Mesenchymal stem cell (in vitro differentiated cells and primary cell): ENCODE data around the gene ENOSF1.
A peak's percentile ranks its signal among the peaks of the same experiment; 100 is the strongest.

Experiments used
- DNase-seq: peaks from one replicate; pipeline ENCODE4 v3.0.0-alpha.2; 2013
- H2AFZ ChIP-seq: one replicate; pipeline ENCODE4 v1.6.1; 2013; ENCODE audit warnings: low read depth, mild to moderate bottlenecking, control low read depth, inconsistent platforms, low read length, moderate library complexity
- H2AK5ac ChIP-seq: 2 replicates; pipeline ENCODE4 v1.6.1; 2013; ENCODE audit warnings: low read length, moderate library complexity, mild to moderate bottlenecking, inconsistent platforms; ENCODE audit not compliant: severe bottlenecking
- H2BK120ac ChIP-seq: one replicate; pipeline ENCODE4 v1.6.1; 2013; ENCODE audit warnings: low read depth, mild to moderate bottlenecking, inconsistent platforms, low read length, moderate library complexity
- H2BK12ac ChIP-seq, 2 experiments: one replicate each; pipeline ENCODE4 v1.6.1; 2013; ENCODE audit warnings: inconsistent platforms in 2 of 2, low read length in 2 of 2, mild to moderate bottlenecking in 2 of 2, moderate library complexity in 2 of 2, control low read depth in 1 of 2
- H2BK15ac ChIP-seq: one replicate; pipeline ENCODE4 v1.6.1; 2013; ENCODE audit warnings: mild to moderate bottlenecking, low read depth, inconsistent platforms; ENCODE audit not compliant: poor library complexity, severe bottlenecking
- H2BK5ac ChIP-seq: 2 replicates; pipeline ENCODE4 v1.6.1; 2013; ENCODE audit warnings: low read depth, mild to moderate bottlenecking, low read length, control low read depth, inconsistent platforms; ENCODE audit not compliant: poor library complexity, severe bottlenecking
- H3K14ac ChIP-seq, 2 experiments: one replicate each; pipeline ENCODE4 v1.6.1; 2013; ENCODE audit warnings: inconsistent platforms in 2 of 2, low read length in 2 of 2, control low read depth in 1 of 2, mild to moderate bottlenecking in 1 of 2, moderate library complexity in 1 of 2
- H3K18ac ChIP-seq, 2 experiments: one replicate each; pipeline ENCODE4 v1.6.1; 2013; ENCODE audit warnings: inconsistent platforms in 2 of 2, low read length in 2 of 2, control low read depth in 1 of 2, low read depth in 1 of 2, mild to moderate bottlenecking in 1 of 2
- H3K23ac ChIP-seq, 2 experiments: one replicate each; pipeline ENCODE4 v1.6.1; 2013; ENCODE audit warnings: inconsistent platforms in 2 of 2, low read length in 2 of 2, mild to moderate bottlenecking in 2 of 2, moderate library complexity in 2 of 2, control low read depth in 1 of 2
- H3K27ac ChIP-seq: 2 replicates; pipeline ENCODE4 v1.5.1; 2013; ENCODE audit warnings: mild to moderate bottlenecking, moderate library complexity, low read length, control low read depth, inconsistent platforms; ENCODE audit not compliant: poor library complexity, severe bottlenecking
- H3K27me3 ChIP-seq, 2 experiments: 2 replicates each; pipeline versions ENCODE4 v1.6.1 to v1.7.0; 2013; ENCODE audit warnings: low read length in 2 of 2, mild to moderate bottlenecking in 2 of 2, moderate library complexity in 2 of 2, control low read depth in 1 of 2, inconsistent platforms in 1 of 2; ENCODE audit not compliant: control insufficient read depth in 1 of 2, insufficient read depth in 1 of 2
- H3K36me3 ChIP-seq, 2 experiments: 2 replicates each; pipeline versions ENCODE4 v1.6.1 to v1.7.0; 2013; ENCODE audit warnings: low read length in 2 of 2, control low read depth in 1 of 2, inconsistent platforms in 1 of 2, low read depth in 1 of 2, mild to moderate bottlenecking in 1 of 2; ENCODE audit not compliant: insufficient read depth in 2 of 2, control insufficient read depth in 1 of 2
- H3K4ac ChIP-seq, 2 experiments: one replicate each; pipeline ENCODE4 v1.6.1; 2013; ENCODE audit warnings: inconsistent platforms in 2 of 2, low read length in 2 of 2, mild to moderate bottlenecking in 2 of 2, moderate library complexity in 2 of 2, control low read depth in 1 of 2, low read depth in 1 of 2
- H3K4me1 ChIP-seq: 2 replicates; pipeline ENCODE4 v1.6.1; 2013; ENCODE audit warnings: low read depth, low read length, control low read depth; ENCODE audit not compliant: control insufficient read depth, insufficient read depth
- H3K4me2 ChIP-seq: 2 replicates; pipeline ENCODE4 v1.6.1; 2013; ENCODE audit warnings: low read length, mild to moderate bottlenecking, inconsistent platforms; ENCODE audit not compliant: poor library complexity, severe bottlenecking
- H3K4me3 ChIP-seq, 2 experiments: 2 replicates each; pipeline versions ENCODE4 v1.5.1 to v1.7.0; 2013; ENCODE audit warnings: low read length in 2 of 2, mild to moderate bottlenecking in 2 of 2, control low read depth in 1 of 2, low read depth in 1 of 2; ENCODE audit not compliant: insufficient read depth in 1 of 2
- H3K79me1 ChIP-seq: replicated peaks from 2 replicates; pipeline ENCODE4 v1.6.1; 2013; ENCODE audit warnings: mild to moderate bottlenecking, control low read depth, low read length, inconsistent platforms; ENCODE audit not compliant: poor library complexity, severe bottlenecking
- H3K9ac ChIP-seq: 2 replicates; pipeline ENCODE4 v1.7.0; 2013; ENCODE audit warnings: mild to moderate bottlenecking, low read length, moderate library complexity
- H3K9me3 ChIP-seq: 2 replicates; pipeline ENCODE4 v1.7.0; 2013; ENCODE audit warnings: mild to moderate bottlenecking, low read length; ENCODE audit not compliant: control insufficient read depth
- H4K8ac ChIP-seq: one replicate; pipeline ENCODE4 v1.6.1; 2013; ENCODE audit warnings: inconsistent platforms, mild to moderate bottlenecking, low read length, moderate library complexity
- H4K91ac ChIP-seq: one replicate; pipeline ENCODE4 v1.6.1; 2013; ENCODE audit warnings: mild to moderate bottlenecking, low read length, inconsistent platforms
- WGBS: methylation state at CpG from one replicate; pipeline ENCODE4 v1.1.7; 2013; ENCODE audit warnings: mixed read lengths; 5-methylcytosine and 5-hydroxymethylcytosine counted together

Gene ENOSF1

DNA sequence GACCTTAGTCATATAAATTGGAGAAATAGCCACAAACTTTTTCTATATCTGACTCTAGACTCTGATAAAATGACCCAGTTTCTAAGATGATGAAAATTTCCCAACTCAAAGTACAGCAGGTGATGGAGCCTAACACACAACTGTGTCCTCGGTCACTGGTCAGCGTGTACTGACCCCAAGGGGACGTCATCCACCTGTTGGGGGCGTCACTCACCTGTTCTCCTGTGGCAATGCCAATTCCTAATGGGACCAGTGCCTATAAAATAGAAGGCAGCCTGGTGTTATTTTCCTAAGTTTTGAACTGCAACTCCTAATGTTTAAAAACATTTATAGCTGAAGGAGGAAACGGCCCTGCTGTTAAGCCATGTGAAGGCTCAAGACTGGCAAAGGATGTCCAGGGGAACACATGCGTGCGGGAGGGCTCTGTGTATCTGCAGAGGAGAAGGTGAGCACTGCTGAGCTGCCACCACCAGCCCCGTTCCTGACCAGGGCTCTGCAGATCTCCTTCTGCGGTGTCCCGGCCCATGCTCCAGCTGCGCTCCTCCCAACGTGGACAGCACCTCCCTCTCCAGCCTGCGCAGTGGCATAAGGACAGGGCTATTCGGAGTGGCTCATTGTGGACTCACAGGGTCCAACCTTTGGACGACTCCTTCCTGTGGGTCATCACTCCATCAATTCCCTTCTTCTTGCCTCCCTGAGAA lies 33.8 kb downstream of the ENOSF1 start:
- 93% methylated on average over 15 of the region's 15 CpGs for WGBS
- DNase-seq: no peak

DNA sequence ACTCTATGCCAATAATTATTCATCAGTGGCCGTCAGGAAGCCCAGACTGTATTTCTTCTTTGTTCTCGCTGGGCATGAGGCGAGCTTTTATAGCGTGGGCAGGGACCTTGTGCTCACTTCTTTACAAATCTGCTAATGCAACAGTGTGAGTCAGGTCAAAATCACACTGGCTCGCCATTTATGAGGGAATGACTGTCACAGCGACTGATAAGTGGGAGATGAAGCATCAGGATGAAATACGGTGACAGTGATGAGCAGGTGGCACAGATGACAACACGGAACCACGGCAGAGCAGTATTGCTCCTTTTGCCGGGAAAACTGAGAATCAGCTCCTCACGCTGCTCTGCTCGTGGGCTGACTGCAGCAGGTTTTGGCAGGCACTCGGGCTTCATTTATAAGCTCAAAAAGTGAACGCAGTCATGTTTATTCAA lies 34.5 kb downstream of the ENOSF1 start:
- Histone ChIP-seq H3K9ac (no peak overlapping the region), H2BK15ac (no peak overlapping the region), H2BK120ac (no peak overlapping the region), H2BK5ac (no peak overlapping the region), H2AFZ (no peak overlapping the region), H3K27ac (no peak overlapping the region), H3K36me3 (peaks cover 52 to 92% of the 10 kb centered on the region in 2 experiments), H3K4me1 (no peaks in the 10 kb centered on the region), H3K4ac (peak overlapping the region in 1 of 2 experiments; percentile 18), H3K23ac (no peak overlapping the region), H3K9me3 (no peaks in the 10 kb centered on the region), H4K91ac (no peak overlapping the region), H3K4me3 (no peak overlapping the region), H4K8ac (no peak overlapping the region), H3K4me2 (no peak overlapping the region), H3K14ac (no peak overlapping the region), H2AK5ac (no peak overlapping the region), H3K27me3 (no peaks in the 10 kb centered on the region), H2BK12ac (no peak overlapping the region), H3K18ac (no peak overlapping the region), H3K79me1 (peaks cover 8% of the 10 kb centered on the region)
- 93% methylated on average over 14 of the region's 14 CpGs for WGBS
- DNase-seq: no peak

More for the DNA sequence above, 33.8 kb downstream of the ENOSF1 start:
- no peak overlapping the region for H2BK120ac ChIP-seq
- H3K9ac ChIP-seq: no peak overlapping the region
- H2AK5ac ChIP-seq: no peak overlapping the region
- no peak overlapping the region for H3K14ac ChIP-seq
- H3K23ac ChIP-seq: no peak overlapping the region
- no peak overlapping the region for H2BK5ac ChIP-seq
- H3K4me2 ChIP-seq: no peak overlapping the region
- no peak overlapping the region for H4K8ac ChIP-seq
- no peak overlapping the region for H3K27ac ChIP-seq
- H2BK15ac ChIP-seq: no peak overlapping the region
- no peak overlapping the region for H4K91ac ChIP-seq
- no peaks in the 10 kb centered on the region for H3K27me3 ChIP-seq
- H3K18ac ChIP-seq: no peak overlapping the region
- H3K4ac ChIP-seq: no peak overlapping the region
- no peak overlapping the region for H2BK12ac ChIP-seq
- H3K4me1 ChIP-seq: peaks cover 3% of the 10 kb centered on the region
- H3K36me3 ChIP-seq: peaks cover 52 to 92% of the 10 kb centered on the region in 2 experiments
- H3K9me3 ChIP-seq: no peaks in the 10 kb centered on the region
- H3K4me3 ChIP-seq: no peak overlapping the region
- peaks cover 8% of the 10 kb centered on the region for H3K79me1 ChIP-seq
- H2AFZ ChIP-seq: no peak overlapping the region

- Histone ChIP-seq H3K27ac (no peak overlapping the region), H3K9me3 (no peaks in the 10 kb centered on the region), H3K79me1 (peaks cover 10% of the 10 kb centered on the region), H4K8ac (no peak overlapping the region), H3K23ac (no peak overlapping the region), H2AFZ (no peak overlapping the region), H2BK5ac (no peak overlapping the region), H2BK120ac (no peak overlapping the region), H3K27me3 (no peaks in the 10 kb centered on the region), H2BK15ac (no peak overlapping the region), H3K4me1 (no peaks in the 10 kb centered on the region), H3K4ac (no peak overlapping the region), H3K36me3 (peaks cover 55 to 93% of the 10 kb centered on the region in 2 experiments), H3K18ac (no peak overlapping the region), H3K9ac (no peak overlapping the region), H3K4me2 (no peak overlapping the region), H3K14ac (no peak overlapping the region), H2AK5ac (no peak overlapping the region), H3K4me3 (no peak overlapping the region), H2BK12ac (no peak overlapping the region), H4K91ac (no peak overlapping the region)
- WGBS: 93% methylated on average over 4 of the region's 4 CpGs
- DNase-seq: no peak
Measured at GRCh38 chr18:677145-677544, 35.3 kb downstream of the ENOSF1 start.

- no peak overlapping the region for H2AK5ac ChIP-seq
- H3K27ac ChIP-seq: no peak overlapping the region
- no peaks in the 10 kb centered on the region for H3K9me3 ChIP-seq
- H2BK15ac ChIP-seq: no peak overlapping the region
- H2BK5ac ChIP-seq: no peak overlapping the region
- no peaks in the 10 kb centered on the region for H3K4me1 ChIP-seq
- H3K79me1 ChIP-seq: peaks cover 10% of the 10 kb centered on the region
- H3K4me3 ChIP-seq: no peak overlapping the region
- no peaks in the 10 kb centered on the region for H3K27me3 ChIP-seq
- H3K18ac ChIP-seq: no peak overlapping the region
- no peak overlapping the region for H3K4ac ChIP-seq
- DNase-seq: no peak
- no peak overlapping the region for H4K8ac ChIP-seq
- H3K4me2 ChIP-seq: no peak overlapping the region
- H3K36me3 ChIP-seq: peaks cover 51 to 92% of the 10 kb centered on the region in 2 experiments
- no peak overlapping the region for H2BK12ac ChIP-seq
- no peak overlapping the region for H3K23ac ChIP-seq
- H4K91ac ChIP-seq: no peak overlapping the region
- H2AFZ ChIP-seq: no peak overlapping the region
- H3K14ac ChIP-seq: no peak overlapping the region
- H2BK120ac ChIP-seq: no peak overlapping the region
- WGBS: 91% methylated on average over 2 of the region's 3 CpGs
- H3K9ac ChIP-seq: no peak overlapping the region
Measured at GRCh38 chr18:676736-677135, 35.7 kb downstream of the ENOSF1 start.
